Spinal cord (tissue), 10 donors: ENCODE data around the gene PDLIM1. TPM values are rescaled to one million over a fixed set of nuclear protein-coding genes. Genes with fewer than 3 reads are reported as not detected.

ENCODE experiments used
- DNase-seq, 6 donors: peaks; one replicate each; pipeline versions ENCODE4 v3.0.0 to v3.0.0-alpha.2; 2013 to 2015; ENCODE audit warnings: low spot score in 6 of 6, low read depth in 4 of 6
- H3K27ac ChIP-seq: one replicate; pipeline ENCODE4 v1.5.1; 2013; ENCODE audit warnings: low read depth, low read length, control low read depth
- H3K27me3 ChIP-seq: one replicate; pipeline ENCODE4 v1.6.1; 2013; ENCODE audit warnings: low read length; ENCODE audit not compliant: control insufficient read depth, insufficient read depth
- H3K36me3 ChIP-seq: one replicate; pipeline ENCODE4 v1.6.1; 2013; ENCODE audit warnings: low read length; ENCODE audit not compliant: control insufficient read depth, insufficient read depth
- H3K4me1 ChIP-seq: one replicate; pipeline ENCODE4 v1.6.1; 2013; ENCODE audit warnings: low read length; ENCODE audit not compliant: control insufficient read depth, insufficient read depth
- H3K4me3 ChIP-seq: one replicate; pipeline ENCODE4 v1.5.1; 2013; ENCODE audit warnings: low read depth, low read length, control low read depth
- H3K9me3 ChIP-seq: one replicate; pipeline ENCODE4 v1.6.1; 2013; ENCODE audit warnings: low read length; ENCODE audit not compliant: control insufficient read depth, insufficient read depth
- WGBS: methylation state at CpG from one replicate; pipeline ENCODE4 v1.1.5; 2013; ENCODE audit warnings: missing lambda C conversion rate; ENCODE audit not compliant: insufficient coverage; 5-methylcytosine and 5-hydroxymethylcytosine counted together
- long read RNA-seq, 4 donors: transcript quantifications; one replicate each; lab custom pipeline, GENCODE V29; 2026
- polyA plus RNA-seq, 2 donors: library from polyadenylated mRNA; unstranded; fragments of 120-200 nt; gene quantifications; one replicate each; pipeline ENCODE4 v1.2.1, GENCODE V29; 2013; ENCODE audit not compliant: insufficient read length in 2 of 2
- total RNA-seq, 2 donors: library from RNA; depleted of rRNA in 1 of 2; stranded (reverse); fragments of 120-200 nt in 1 of 2; fragments of >200 nt in 1 of 2; gene quantifications; one replicate each; pipeline versions ENCODE4 v1.2.3 to v1.2.4, GENCODE V29; 2013 to 2014
- donor health status: healthy.

Gene PDLIM1, protein sequence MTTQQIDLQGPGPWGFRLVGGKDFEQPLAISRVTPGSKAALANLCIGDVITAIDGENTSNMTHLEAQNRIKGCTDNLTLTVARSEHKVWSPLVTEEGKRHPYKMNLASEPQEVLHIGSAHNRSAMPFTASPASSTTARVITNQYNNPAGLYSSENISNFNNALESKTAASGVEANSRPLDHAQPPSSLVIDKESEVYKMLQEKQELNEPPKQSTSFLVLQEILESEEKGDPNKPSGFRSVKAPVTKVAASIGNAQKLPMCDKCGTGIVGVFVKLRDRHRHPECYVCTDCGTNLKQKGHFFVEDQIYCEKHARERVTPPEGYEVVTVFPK
- total RNA-seq = 1 to 10 TPM; 8.5 to 9.6 TPM
- polyA plus RNA-seq = 10 to 100 TPM; 31.2 to 33.0 TPM
- long read RNA-seq, donor 1, transcript PDLIM1-201 (7 exons, 1,452 nt) = major isoform, 14 of 16 reads
- long read RNA-seq, donor 1, partial matches to known transcripts = 0 of 16 reads
- long read RNA-seq, donor 1, other reads (novel, unspliced or antisense) = 0 of 16 reads
- long read RNA-seq, donor 2, transcript PDLIM1-201 (7 exons, 1,452 nt) = major isoform, 5 of 5 reads
- long read RNA-seq, donor 2, partial matches to known transcripts = 0 of 5 reads
- long read RNA-seq, donor 2, other reads (novel, unspliced or antisense) = 0 of 5 reads
- long read RNA-seq, donor 3, partial matches to known transcripts = 0 of 3 reads
- long read RNA-seq, donor 3, other reads (novel, unspliced or antisense) = 0 of 3 reads
- long read RNA-seq, donor 4, transcript PDLIM1-201 (7 exons, 1,452 nt) = major isoform, 31 of 52 reads
- long read RNA-seq, donor 4, partial matches to known transcripts = 15 of 52 reads
- long read RNA-seq, donor 4, other reads (novel, unspliced or antisense) = 0 of 52 reads

DNA sequence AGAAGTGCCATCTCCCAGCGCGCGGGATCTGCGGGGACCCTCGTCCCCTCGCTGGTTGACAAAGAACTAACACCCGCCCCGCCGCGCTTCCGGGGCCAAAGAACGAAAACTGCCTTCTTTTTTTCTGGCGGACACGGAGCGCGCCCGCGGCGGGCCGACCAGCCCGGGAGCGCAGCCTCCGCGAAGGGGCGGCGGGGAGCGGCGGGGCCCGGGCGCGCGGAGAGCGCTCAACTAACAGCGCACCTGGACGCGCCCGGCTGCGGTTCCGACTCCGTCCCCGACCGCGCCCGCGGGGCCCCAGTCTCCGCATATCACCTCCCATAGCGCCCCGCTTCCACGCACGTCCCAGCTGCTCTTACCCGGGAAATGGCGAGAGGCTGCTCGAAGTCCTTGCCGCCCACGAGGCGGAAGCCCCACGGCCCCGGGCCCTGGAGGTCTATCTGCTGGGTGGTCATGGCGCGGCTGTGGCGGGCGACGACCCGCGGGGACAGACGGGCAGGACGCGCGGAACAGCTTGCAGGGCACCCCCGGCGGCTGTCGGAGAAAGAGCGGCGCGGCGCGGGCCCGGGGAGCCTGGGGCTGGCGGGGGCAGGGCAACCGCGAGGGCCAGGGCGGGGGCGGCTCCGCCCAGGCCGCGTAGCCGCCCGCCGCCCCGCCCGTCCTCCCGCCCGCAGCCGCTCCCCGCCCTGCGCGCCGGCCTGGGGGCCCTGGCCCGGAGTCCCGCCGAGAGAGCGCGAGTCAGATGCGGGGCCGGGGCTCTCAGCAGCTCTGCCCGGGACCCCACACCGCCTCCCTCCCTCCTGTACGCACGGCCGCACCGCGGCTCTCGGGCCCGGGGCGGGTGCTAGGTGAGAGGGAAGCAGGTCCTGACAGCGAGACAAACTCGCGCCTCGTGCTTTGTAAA, at the start of gene PDLIM1:
TSS of gene PDLIM1 (minus strand) at position 543 of the 904 bp plus-strand sequence. CDS start at position 455, 88 bp downstream.
- Histone ChIP-seq H3K36me3 (no peaks in the 10 kb centered on the region), H3K27me3 (peaks cover 33% of the 10 kb centered on the region), H3K4me1 (peaks cover 23% of the 10 kb centered on the region), H3K9me3 (no peaks in the 10 kb centered on the region), H3K27ac (no peak within 1 kb of the TSS), H3K4me3 (peak within 1 kb of the TSS; percentile 45)
- under 1% methylated on average over 110 of the region's 119 CpGs for WGBS
- peak in 2 of 6 donors; percentile 44 to 47 for DNase-seq

DNA sequence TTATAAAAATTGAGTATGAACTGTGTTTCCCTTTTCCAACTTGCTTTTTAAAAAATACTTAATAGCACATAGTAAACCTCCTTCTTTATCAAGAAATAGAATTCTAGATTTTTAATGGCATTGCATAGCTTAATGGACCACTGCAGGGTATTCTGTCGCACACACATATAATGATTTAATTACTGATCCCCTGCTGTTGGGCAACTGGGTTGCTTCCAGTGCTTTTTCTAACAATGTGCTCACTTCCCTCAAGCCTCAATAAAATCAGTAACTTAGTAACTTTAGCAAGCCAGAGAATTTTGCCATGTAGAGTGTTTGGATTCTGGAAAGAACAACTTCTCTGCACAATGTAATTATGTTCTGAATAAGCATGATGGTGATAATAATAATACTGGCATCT, 49.1 kb upstream of the PDLIM1 start:
- H3K4me1 ChIP-seq = no peaks in the 10 kb centered on the region
- H3K27me3 ChIP-seq = no peaks in the 10 kb centered on the region
- H3K9me3 ChIP-seq = no peaks in the 10 kb centered on the region
- peak in 1 of 6 donors; percentile 28 for DNase-seq
- H3K27ac ChIP-seq = no peak overlapping the region
- no CpG with 5 or more reads among the region's 1 CpG for WGBS
- peaks cover 42% of the 10 kb centered on the region for H3K36me3 ChIP-seq
- no peak overlapping the region for H3K4me3 ChIP-seq

- H3K36me3 ChIP-seq = peaks cover 48% of the 10 kb centered on the region
- H3K27me3 ChIP-seq = no peaks in the 10 kb centered on the region
- no peak for DNase-seq
- H3K4me3 ChIP-seq = no peak overlapping the region
- no peak overlapping the region for H3K27ac ChIP-seq
- no peaks in the 10 kb centered on the region for H3K4me1 ChIP-seq
- 87% methylated on average over 5 of the region's 10 CpGs for WGBS
- H3K9me3 ChIP-seq = no peaks in the 10 kb centered on the region
Observed at GRCh38 chr10:95337423-95338160, 46.8 kb upstream of the PDLIM1 start.

GRCh38 chr10:95336702-95337101, 45.9 kb upstream of the PDLIM1 start:
- Histone ChIP-seq H3K4me1 (no peaks in the 10 kb centered on the region), H3K9me3 (no peaks in the 10 kb centered on the region), H3K27ac (no peak overlapping the region), H3K36me3 (peaks cover 53% of the 10 kb centered on the region), H3K27me3 (no peaks in the 10 kb centered on the region), H3K4me3 (no peak overlapping the region)
- DNase-seq = no peak
- WGBS = 98% methylated on average over 8 of the region's 9 CpGs

DNA sequence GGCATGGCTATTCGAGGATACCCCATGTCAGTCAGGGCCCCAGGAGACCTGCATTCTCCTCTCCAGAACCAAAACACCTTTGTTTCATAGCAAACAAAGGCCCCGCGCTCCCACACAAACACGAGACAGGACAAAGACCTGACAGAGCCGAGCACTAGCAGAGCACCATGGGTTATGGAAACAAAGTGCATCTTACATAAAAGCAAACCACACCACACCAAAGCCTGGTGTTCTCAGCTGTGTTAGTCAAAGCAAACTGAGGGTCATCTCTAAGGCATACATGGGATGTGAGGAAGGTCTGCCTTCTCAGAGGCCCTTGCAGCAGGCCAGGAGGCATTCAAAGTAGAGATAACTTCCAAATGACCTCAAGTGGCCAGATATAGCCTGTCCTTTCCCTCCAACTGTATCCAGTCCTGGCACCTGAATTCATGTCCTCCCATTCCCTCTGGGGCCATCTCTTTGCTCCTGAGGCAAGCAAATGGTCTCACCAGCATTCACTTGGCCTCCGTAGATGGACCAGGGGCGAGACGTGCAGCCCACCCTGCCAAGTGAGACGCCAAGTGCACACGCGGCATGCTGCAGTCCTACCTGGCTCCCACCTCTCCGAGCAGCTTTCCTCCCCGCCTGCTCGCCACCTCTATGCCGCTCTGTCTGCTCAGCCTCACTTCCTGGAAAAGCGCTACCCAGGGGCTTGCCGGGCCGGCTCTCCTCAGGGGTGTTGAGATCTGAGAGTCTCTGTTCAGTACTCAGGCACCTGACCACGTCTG, 45.3 kb upstream of the PDLIM1 start:
- H3K27ac ChIP-seq = no peak overlapping the region
- H3K4me3 ChIP-seq = no peak overlapping the region
- WGBS = 89% methylated on average over 18 of the region's 19 CpGs
- no peaks in the 10 kb centered on the region for H3K9me3 ChIP-seq
- H3K4me1 ChIP-seq = no peaks in the 10 kb centered on the region
- H3K36me3 ChIP-seq = peaks cover 50% of the 10 kb centered on the region
- DNase-seq = no peak
- H3K27me3 ChIP-seq = no peaks in the 10 kb centered on the region

GRCh38 chr10:95334805-95335144, 44.0 kb upstream of the PDLIM1 start:
- no peaks in the 10 kb centered on the region for H3K4me1 ChIP-seq
- H3K9me3 ChIP-seq = no peaks in the 10 kb centered on the region
- H3K27ac ChIP-seq = no peak overlapping the region
- H3K4me3 ChIP-seq = no peak overlapping the region
- DNase-seq = no peak
- WGBS = 93% methylated on average over 3 of the region's 3 CpGs
- peaks cover 43% of the 10 kb centered on the region for H3K36me3 ChIP-seq
- no peaks in the 10 kb centered on the region for H3K27me3 ChIP-seq

DNA sequence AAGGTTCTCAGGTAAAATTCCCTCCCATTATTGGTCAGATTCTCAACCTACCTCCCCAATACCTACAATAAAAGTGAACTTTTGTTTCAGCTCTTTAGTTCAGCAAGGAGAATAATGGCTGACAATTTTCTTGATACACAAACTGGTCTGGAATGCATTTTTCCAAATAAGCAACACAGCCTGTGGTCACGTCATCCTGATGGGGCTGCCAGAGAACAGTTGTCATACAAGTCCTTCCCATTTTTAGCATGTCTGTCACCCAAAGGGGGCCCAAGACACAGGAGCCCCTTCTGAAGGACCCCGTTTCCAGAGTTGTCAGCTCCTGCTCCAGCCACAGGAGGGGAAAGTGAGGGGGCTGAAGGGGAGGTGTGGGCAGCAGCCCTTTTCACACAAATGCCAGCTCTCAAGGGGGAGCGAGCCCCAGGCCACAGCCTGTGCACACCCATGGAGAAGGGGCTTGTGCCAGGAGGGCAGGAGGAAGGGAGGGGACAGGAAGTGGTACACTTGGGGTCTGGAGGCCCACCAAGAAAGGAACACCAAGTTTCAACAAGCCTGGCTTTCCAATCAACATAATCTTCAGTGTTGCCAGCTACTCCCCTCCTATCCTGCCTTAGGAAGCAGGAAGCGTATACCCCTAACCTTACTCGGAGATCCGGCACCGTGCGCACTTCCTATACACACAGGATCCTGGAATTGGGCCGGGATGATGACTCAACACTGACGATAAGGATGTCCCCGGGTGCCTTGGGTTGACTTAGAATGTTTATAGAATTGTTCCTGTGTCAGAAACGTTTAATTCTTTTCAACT, 43.4 kb upstream of the PDLIM1 start:
- no peaks in the 10 kb centered on the region for H3K9me3 ChIP-seq
- no peak overlapping the region for H3K4me3 ChIP-seq
- H3K36me3 ChIP-seq = peaks cover 43% of the 10 kb centered on the region
- H3K4me1 ChIP-seq = no peaks in the 10 kb centered on the region
- no peak overlapping the region for H3K27ac ChIP-seq
- H3K27me3 ChIP-seq = no peaks in the 10 kb centered on the region
- DNase-seq = no peak
- 100% methylated on average over 1 of the region's 12 CpGs for WGBS

DNA sequence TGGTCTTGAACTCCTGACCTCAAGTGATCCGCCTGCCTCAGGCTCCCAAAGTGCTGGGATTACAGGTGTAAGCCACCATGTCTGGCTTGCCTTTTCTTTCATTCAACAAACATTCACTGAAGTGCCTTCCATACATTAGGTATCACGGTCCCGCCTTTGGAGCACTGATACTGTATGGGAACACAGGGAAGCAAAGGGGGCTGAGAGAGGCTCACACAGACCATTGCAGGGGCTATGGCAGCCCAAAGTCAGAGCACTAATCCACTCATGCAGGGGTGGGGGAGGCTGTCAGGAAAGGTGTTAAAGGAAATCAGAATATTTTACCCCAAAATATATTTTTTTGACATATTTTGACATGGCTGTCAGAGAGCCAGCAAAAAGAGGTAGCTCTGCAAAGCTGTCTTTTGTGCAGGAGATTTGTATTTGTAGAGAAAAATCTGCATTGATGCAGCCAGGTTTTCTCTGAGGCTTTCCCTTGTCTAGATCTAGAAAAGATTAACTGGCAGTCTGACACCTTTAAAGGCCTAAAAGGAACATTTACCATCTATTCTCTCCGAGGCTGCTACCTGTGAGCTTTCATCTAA, 42.0 kb upstream of the PDLIM1 start:
- no peaks in the 10 kb centered on the region for H3K4me1 ChIP-seq
- H3K9me3 ChIP-seq = no peaks in the 10 kb centered on the region
- 43% methylated on average over 1 of the region's 4 CpGs for WGBS
- peaks cover 34% of the 10 kb centered on the region for H3K36me3 ChIP-seq
- no peak overlapping the region for H3K4me3 ChIP-seq
- no peak overlapping the region for H3K27ac ChIP-seq
- no peaks in the 10 kb centered on the region for H3K27me3 ChIP-seq
- no peak for DNase-seq
